ENCODE measurements around the gene BIRC5. TPM values are rescaled to one million over a fixed set of nuclear protein-coding genes. Genes with fewer than 3 reads are reported as not detected.

BIRC5 gene
- polyA plus RNA-seq, 1 donor (not counting 4 experiments of a cell fraction or from before 2014, with no cell fraction given), result 11.5 TPM

DNA sequence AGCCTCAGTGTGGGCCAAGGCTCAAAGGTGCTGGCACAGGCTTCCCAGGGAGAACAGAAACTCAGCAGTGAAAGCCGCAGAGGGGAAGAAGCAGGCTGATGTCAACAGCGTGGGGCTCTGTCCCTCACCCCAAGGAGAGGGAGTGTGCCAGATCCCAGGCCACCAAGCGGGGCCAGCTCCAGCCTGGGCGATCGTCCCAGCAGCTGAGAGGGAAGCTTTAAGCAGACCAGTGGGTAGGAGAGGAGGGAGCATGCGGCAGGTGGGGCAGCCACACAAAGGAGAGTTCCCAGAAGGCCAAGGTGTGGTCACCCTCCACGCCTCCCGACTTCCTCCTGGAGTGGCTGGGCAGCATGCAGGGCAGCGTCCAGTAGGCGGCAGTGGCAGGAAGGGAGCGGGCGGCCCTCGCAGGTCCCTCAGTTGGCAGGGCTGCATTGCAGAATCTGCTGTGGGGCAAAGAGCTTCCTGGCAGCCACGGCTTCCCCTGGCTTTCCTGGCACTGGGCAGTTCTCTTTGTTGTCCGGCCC, 39.6 kb upstream of the BIRC5 start:
- H3K36me3 ChIP-seq (ENCODE audit: control insufficient read depth in 2 of 2, extremely low read depth in 1 of 2, insufficient read depth in 2 of 2, low read length in 2 of 2), result peaks cover 16 to 29% of the 10 kb centered on the region in 2 experiments
- no peak overlapping the region for H3K27ac ChIP-seq (ENCODE audit: control insufficient read depth, insufficient read depth, low read length)
- H3K4me1 ChIP-seq (ENCODE audit: control insufficient read depth, extremely low read depth, insufficient read depth, low read length), result peaks cover 19% of the 10 kb centered on the region
- no peaks in the 10 kb centered on the region for H3K9me3 ChIP-seq (ENCODE audit: control insufficient read depth, low read depth, low read length)
- dilution Hi-C loops (cut with MboI; ENCODE audit: extremely low pct_ligation_motif_present, low sequenced_read_pairs), result no loop called here
- TF ChIP-seq, protein P1, sequence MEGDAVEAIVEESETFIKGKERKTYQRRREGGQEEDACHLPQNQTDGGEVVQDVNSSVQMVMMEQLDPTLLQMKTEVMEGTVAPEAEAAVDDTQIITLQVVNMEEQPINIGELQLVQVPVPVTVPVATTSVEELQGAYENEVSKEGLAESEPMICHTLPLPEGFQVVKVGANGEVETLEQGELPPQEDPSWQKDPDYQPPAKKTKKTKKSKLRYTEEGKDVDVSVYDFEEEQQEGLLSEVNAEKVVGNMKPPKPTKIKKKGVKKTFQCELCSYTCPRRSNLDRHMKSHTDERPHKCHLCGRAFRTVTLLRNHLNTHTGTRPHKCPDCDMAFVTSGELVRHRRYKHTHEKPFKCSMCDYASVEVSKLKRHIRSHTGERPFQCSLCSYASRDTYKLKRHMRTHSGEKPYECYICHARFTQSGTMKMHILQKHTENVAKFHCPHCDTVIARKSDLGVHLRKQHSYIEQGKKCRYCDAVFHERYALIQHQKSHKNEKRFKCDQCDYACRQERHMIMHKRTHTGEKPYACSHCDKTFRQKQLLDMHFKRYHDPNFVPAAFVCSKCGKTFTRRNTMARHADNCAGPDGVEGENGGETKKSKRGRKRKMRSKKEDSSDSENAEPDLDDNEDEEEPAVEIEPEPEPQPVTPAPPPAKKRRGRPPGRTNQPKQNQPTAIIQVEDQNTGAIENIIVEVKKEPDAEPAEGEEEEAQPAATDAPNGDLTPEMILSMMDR (optimal IDR thresholded peaks at IDR 0.05 in 1 of 3, IDR thresholded peaks at IDR 0.05 in 1 of 3, conservative IDR thresholded peaks at IDR 0.05 in 1 of 3; ENCODE audit: extremely low read depth in 1 of 3, insufficient read depth in 2 of 3, low read length in 3 of 3), result peak in 1 of 3 experiments; percentile 12
- TF ChIP-seq EZH2 (IDR thresholded peaks at IDR 0.05; ENCODE audit: low read length), result no peak
- no peak overlapping the region for H3K9ac ChIP-seq (ENCODE audit: control insufficient read depth, extremely low read depth, insufficient read depth, low read length)
- FAIRE-seq (no peak), DNase-seq (ENCODE audit: low read depth, low spot score) (no peak)
- no peak overlapping the region for H3K4me3 ChIP-seq (ENCODE audit: control insufficient read depth in 2 of 3, extremely low read depth in 1 of 3, insufficient read depth in 2 of 3, low read depth in 1 of 3, low read length in 3 of 3)
- no peaks in the 10 kb centered on the region for H3K27me3 ChIP-seq (ENCODE audit: control insufficient read depth, extremely low read depth, insufficient read depth, low read length)
- no peaks in the 10 kb centered on the region for H3K79me2 ChIP-seq (ENCODE audit: control insufficient read depth, insufficient read depth, low read length)
- no peak overlapping the region for H2AFZ ChIP-seq (ENCODE audit: control insufficient read depth, low read length)
- no peaks in the 10 kb centered on the region for H3K9me1 ChIP-seq (ENCODE audit: control insufficient read depth, extremely low read depth, insufficient read depth, low read length)
- H3K4me2 ChIP-seq (ENCODE audit: control insufficient read depth, extremely low read depth, insufficient read depth, low read depth, low read length), result no peak overlapping the region
- no peaks in the 10 kb centered on the region for H4K20me1 ChIP-seq (ENCODE audit: control insufficient read depth, extremely low read depth, insufficient read depth, low read length)

- no peak overlapping the region for H3K4me3 ChIP-seq (ENCODE audit: control insufficient read depth in 2 of 3, extremely low read depth in 1 of 3, insufficient read depth in 2 of 3, low read depth in 1 of 3, low read length in 3 of 3)
- dilution Hi-C loops (cut with MboI; ENCODE audit: extremely low pct_ligation_motif_present, low sequenced_read_pairs), result no loop called here
- no peak overlapping the region for H3K4me2 ChIP-seq (ENCODE audit: control insufficient read depth, extremely low read depth, insufficient read depth, low read depth, low read length)
Measured at GRCh38 chr17:78174870-78175642, 39.0 kb upstream of the BIRC5 start.

More at GRCh38 chr17:78174870-78175642, 39.0 kb upstream of the BIRC5 start:
- FAIRE-seq (no peak), DNase-seq (ENCODE audit: low read depth, low spot score) (no peak)
- Histone ChIP-seq H3K79me2 (ENCODE audit: control insufficient read depth, insufficient read depth, low read length) (no peaks in the 10 kb centered on the region), H3K36me3 (ENCODE audit: control insufficient read depth in 2 of 2, extremely low read depth in 1 of 2, insufficient read depth in 2 of 2, low read length in 2 of 2) (peaks cover 16 to 30% of the 10 kb centered on the region in 2 experiments), H2AFZ (ENCODE audit: control insufficient read depth, low read length) (no peak overlapping the region), H4K20me1 (ENCODE audit: control insufficient read depth, extremely low read depth, insufficient read depth, low read length) (no peaks in the 10 kb centered on the region), H3K27ac (ENCODE audit: control insufficient read depth, insufficient read depth, low read length) (no peak overlapping the region), H3K9ac (ENCODE audit: control insufficient read depth, extremely low read depth, insufficient read depth, low read length) (no peak overlapping the region), H3K4me1 (ENCODE audit: control insufficient read depth, extremely low read depth, insufficient read depth, low read length) (peaks cover 15% of the 10 kb centered on the region), H3K9me3 (ENCODE audit: control insufficient read depth, low read depth, low read length) (no peaks in the 10 kb centered on the region), H3K27me3 (ENCODE audit: control insufficient read depth, extremely low read depth, insufficient read depth, low read length) (no peaks in the 10 kb centered on the region), H3K9me1 (ENCODE audit: control insufficient read depth, extremely low read depth, insufficient read depth, low read length) (no peaks in the 10 kb centered on the region)
- TF ChIP-seq EZH2 (IDR thresholded peaks at IDR 0.05; ENCODE audit: low read length), result no peak
- TF ChIP-seq, protein P1 (optimal IDR thresholded peaks at IDR 0.05 in 1 of 3, IDR thresholded peaks at IDR 0.05 in 1 of 3, conservative IDR thresholded peaks at IDR 0.05 in 1 of 3; ENCODE audit: extremely low read depth in 1 of 3, insufficient read depth in 2 of 3, low read length in 3 of 3), result peak in 2 of 3 experiments; percentile 4 to 34

All from keratinocyte (primary cell).